ENCODE results near the gene CCDC34. TPM values are rescaled to one million over a fixed set of nuclear protein-coding genes. Genes with fewer than 3 reads are reported as not detected.

Gene CCDC34
- total and polyA plus RNA-seq, 8 donors, result 3.2 to 28.6 (median 22.3) TPM

DNA sequence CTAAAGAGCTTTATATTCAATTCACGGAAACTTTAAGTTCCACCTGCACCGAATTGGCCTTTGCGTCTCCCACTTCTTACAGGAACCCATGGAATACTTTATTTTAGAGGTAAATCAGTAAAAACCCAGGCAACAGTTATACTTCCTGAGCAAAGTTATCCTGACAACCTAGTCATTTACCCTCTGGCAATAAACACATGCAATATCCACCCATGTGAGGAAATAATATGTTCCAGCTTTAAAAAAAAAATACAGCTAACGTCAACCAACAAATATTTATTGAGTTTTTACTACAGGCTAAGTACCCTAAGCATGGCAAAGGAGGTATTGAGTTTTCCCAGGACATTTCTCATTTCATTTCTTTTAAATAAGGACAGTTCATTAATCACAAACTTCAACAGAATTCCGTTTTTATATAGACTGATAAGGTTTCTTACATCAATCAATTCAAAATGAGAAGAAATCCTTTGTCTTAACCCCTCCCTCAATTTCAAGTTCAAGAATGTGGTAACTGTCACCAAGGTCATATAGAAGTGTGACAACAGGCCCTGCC, 38.3 kb upstream of the CCDC34 start:
- DNase-seq, result no peak
- H3K36me3 ChIP-seq, result no peaks in the 10 kb centered on the region
- intact Hi-C loops (cut with DNase I), result no loop called here
- H3K27me3 ChIP-seq, result peaks cover 0 to 5% of the 10 kb centered on the region in 2 donors
- no peak overlapping the region for H3K4me3 ChIP-seq
- peaks cover 0 to 2% of the 10 kb centered on the region in 2 donors for H3K4me1 ChIP-seq
- no peaks in the 10 kb centered on the region for H3K9me3 ChIP-seq
- no peak overlapping the region for H3K27ac ChIP-seq
- TF ChIP-seq, protein P1, sequence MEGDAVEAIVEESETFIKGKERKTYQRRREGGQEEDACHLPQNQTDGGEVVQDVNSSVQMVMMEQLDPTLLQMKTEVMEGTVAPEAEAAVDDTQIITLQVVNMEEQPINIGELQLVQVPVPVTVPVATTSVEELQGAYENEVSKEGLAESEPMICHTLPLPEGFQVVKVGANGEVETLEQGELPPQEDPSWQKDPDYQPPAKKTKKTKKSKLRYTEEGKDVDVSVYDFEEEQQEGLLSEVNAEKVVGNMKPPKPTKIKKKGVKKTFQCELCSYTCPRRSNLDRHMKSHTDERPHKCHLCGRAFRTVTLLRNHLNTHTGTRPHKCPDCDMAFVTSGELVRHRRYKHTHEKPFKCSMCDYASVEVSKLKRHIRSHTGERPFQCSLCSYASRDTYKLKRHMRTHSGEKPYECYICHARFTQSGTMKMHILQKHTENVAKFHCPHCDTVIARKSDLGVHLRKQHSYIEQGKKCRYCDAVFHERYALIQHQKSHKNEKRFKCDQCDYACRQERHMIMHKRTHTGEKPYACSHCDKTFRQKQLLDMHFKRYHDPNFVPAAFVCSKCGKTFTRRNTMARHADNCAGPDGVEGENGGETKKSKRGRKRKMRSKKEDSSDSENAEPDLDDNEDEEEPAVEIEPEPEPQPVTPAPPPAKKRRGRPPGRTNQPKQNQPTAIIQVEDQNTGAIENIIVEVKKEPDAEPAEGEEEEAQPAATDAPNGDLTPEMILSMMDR (IDR thresholded peaks at IDR 0.05), result no peak
- peak; percentile 7 for ATAC-seq

DNA sequence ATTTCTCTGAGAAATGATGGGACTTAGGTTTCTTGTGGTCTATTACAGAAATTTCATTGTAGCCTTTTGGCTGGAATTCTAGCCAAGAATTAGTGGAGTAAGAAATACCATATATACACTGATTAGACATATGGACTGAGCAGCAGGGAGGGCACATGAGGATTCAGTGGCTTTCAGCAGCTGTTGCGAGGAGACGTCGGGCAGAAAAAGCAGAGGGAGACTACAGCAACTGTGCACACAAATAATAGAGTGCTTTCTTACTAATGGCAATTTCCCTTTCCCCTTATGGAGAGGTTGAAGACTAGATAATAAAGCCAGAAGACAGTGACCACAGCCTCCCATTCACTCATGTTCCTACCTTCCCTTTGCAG, 35.4 kb upstream of the CCDC34 start:
- no peak overlapping the region for H3K4me3 ChIP-seq
- TF ChIP-seq, protein P1 (IDR thresholded peaks at IDR 0.05), result no peak
- H3K36me3 ChIP-seq, result no peaks in the 10 kb centered on the region
- no peaks in the 10 kb centered on the region for H3K9me3 ChIP-seq
- H3K4me1 ChIP-seq, result peaks cover 0 to 4% of the 10 kb centered on the region in 2 donors
- intact Hi-C loops (cut with DNase I), result no loop called here
- DNase-seq (no peak), ATAC-seq (no peak)
- peaks cover 0 to 5% of the 10 kb centered on the region in 2 donors for H3K27me3 ChIP-seq
- H3K27ac ChIP-seq, result no peak overlapping the region

DNA sequence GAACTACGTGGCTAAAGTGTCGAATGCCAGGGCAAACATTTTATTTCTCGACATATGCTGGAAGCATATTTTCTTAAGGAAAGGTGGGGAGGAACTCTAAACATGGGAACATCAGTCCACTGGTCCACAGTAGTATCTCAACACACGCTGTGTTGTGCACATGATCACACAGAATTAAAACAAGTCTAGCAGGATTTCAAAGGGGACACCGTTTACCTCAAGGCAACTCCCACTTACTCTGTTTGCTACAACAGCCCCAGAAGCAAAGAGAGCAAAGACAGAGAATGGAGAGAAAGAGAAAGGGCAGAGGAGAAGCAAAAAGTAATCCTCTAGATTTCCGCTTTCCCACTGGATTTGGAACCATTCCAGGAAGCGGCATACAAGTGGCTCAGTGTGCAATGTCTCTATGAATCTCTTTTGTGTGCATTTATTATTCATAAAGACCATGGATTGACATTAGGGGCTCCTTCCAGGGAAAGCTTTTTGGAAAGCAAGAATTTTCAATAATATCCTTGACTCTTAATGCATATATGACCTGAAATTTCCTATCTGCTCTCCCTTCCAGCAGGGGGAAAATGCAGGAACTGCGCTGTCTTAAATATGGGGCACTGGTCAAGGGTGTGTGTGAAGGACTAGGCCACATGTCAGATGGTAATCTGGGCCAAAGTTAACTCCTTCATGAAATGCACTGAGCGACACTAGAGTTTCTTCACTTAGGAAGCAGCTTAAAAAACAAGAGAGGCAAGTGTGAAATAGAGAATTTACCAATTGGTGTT, 34.8 kb upstream of the CCDC34 start:
- TF ChIP-seq, protein P1 (IDR thresholded peaks at IDR 0.05), result no peak
- intact Hi-C loops (cut with DNase I), result no loop called here
- DNase-seq (no peak), ATAC-seq (no peak)
- Histone ChIP-seq H3K9me3 (no peaks in the 10 kb centered on the region), H3K36me3 (no peaks in the 10 kb centered on the region), H3K27ac (no peak overlapping the region), H3K4me3 (no peak overlapping the region), H3K4me1 (peaks cover 0 to 4% of the 10 kb centered on the region in 2 donors), H3K27me3 (peaks cover 0 to 5% of the 10 kb centered on the region in 2 donors)

DNA sequence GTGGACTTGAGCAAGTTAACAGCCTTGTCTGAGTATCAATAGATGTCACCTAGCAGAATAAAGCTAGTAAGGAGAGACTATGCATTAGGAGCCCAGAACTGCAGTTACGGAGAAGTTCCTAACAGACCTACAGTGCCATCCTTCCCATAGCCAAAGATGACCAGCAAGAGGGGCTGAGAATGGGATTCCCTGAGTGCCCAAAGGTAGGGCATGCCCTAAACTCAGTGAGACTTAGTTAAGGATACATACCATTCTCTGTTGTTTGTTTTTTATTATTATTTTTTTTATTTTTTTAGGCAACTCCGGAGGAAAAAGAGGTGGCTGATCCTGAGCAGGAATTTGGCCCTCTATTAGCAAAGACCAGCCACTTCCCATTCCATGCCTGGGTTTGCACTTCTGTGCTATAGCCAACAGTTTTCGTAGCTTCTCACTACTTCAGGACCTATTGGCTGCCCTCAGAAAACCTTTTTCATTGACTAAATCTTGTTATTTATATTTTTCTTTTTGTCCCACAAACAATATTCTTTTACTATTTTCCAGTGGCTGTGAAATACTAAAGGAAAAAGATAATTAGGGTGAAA, 33.3 kb upstream of the CCDC34 start:
- Histone ChIP-seq H3K27ac (no peak overlapping the region), H3K4me3 (no peak overlapping the region), H3K4me1 (peaks cover 0 to 4% of the 10 kb centered on the region in 2 donors), H3K9me3 (no peaks in the 10 kb centered on the region), H3K27me3 (peaks cover 0 to 5% of the 10 kb centered on the region in 2 donors), H3K36me3 (no peaks in the 10 kb centered on the region)
- DNase-seq, result no peak
- no peak for ATAC-seq
- TF ChIP-seq, protein P1 (IDR thresholded peaks at IDR 0.05), result no peak
- intact Hi-C loops (cut with DNase I), result no loop called here

DNA sequence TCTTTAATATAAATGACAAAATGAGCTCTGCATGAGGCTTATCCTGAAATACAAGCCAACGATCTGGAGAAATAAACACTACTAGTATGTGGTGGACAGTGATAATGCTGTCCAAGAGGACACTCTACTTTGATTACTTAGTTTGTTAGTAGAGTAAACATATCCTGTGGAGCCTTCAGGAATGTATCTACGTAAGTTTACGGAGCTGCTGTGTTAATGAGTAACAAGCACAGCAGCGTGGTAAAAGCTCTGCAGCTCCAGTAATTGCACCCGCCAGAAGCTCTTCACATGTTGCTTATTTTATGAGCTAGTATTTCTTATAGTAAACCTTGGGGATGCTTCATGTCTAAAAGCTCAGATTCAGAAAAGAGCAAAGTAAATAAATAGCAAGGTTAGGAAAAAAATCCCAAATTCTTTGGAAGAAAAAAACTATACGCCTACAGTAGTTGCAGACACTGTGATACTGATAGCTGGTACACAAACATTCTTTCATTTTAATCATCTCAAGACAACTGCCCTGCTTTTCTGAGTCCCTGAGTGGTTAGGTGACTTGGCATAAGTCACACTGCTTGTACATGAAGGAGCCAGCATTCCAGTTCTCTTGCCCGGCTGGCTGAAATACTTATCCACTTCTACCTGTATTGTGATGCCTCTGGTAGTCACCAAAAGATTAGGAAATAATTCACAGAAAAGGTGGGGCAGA, 32.7 kb upstream of the CCDC34 start:
- Histone ChIP-seq H3K36me3 (no peaks in the 10 kb centered on the region), H3K4me1 (peaks cover 0 to 4% of the 10 kb centered on the region in 2 donors), H3K4me3 (no peak overlapping the region), H3K27me3 (peaks cover 0 to 5% of the 10 kb centered on the region in 2 donors), H3K27ac (no peak overlapping the region), H3K9me3 (no peaks in the 10 kb centered on the region)
- ATAC-seq (peak; percentile 84), DNase-seq (no peak)
- TF ChIP-seq, protein P1 (IDR thresholded peaks at IDR 0.05), result no peak
- intact Hi-C loops (cut with DNase I), result no loop called here

All from left lung (tissue), 10 donors.